G401.6 (cell line): ENCODE measurements around the gene AGRN.
"Not testable (repeated sequence)": the region's sequence is repeated elsewhere in the genome, so short reads cannot be mapped to it uniquely, and the experiment has no call there.

ENCODE experiments used
- FAIRE-seq: peaks from 2 replicates; lab custom pipeline; 2012; peaks lifted over from hg19 to GRCh38; lab: Jason Lieb, UNC

Gene AGRN

DNA sequence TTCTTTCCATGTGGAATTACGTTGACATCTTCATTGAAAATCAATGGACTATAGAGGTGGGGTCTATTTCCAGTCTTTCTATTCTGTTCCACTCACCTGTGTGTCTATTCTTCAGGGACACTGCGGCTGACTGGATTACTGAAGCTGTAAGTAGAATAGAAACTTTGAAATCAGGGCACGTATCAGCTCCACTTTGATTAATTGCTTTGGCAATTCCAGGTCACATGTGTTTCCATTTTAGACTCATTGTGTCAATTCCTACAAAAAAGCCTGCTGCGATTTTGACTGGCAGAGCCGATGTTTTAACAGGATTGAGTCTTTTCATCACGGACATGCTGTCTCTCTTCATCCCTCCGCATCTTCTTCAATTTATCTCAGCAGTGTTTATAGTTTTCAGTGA is 75.1 kb downstream of the AGRN start:
- FAIRE-seq, result no peak

DNA sequence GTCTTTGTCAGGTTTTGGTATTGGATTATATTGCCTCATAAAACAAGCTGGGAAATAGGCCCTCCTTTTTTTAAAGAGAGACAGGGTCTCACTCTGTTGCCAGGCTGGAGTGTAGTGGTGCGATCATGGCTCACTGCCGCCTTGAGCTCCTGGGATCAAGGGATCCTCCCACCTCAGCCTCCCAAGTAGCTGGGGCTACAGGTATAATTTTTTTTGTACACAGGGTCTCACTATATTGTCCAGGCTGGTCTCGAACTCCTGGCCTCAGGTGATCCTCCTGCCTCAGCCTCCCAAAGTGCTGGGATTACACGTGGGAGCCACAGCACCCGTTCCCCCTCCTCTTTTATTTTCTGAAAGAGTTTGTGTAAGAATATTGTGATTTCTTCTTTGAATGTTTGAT is 76.2 kb downstream of the AGRN start:
- FAIRE-seq, result not testable (repeated sequence)

DNA sequence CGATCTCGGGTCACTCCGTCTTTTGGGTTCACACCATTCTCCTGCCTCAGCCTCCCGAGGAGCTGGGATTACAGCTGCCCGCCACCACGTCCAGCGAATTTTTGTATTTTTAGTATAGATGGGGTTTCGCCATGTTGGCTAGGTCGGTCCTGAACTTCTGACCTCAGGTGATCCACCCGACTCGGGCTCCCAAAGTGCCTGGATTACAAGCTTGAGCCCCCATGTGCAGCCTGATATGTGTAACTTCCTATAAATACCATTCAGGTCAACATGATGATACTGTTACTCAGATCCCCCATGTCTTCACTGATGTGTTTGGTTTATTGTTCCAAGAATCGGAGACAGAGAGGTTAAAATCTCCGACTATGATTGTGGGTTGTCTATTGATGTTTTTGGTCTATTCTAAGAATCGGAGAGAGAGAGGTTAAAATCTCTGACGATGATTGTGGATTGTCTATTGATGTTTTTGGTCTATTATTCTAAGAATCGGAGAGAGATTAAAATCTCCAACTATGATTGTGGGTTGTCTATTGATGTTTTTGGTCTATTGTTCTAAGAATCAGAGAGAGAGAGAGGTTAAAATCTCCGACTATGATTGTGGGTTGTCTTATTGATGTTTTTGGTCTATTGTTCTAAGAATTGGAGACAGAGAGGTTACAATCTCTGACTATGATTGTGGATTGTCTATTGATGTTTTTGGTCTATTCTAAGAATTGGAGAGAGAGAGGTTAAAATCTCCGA is 78.9 kb downstream of the AGRN start:
- FAIRE-seq, result no peak

DNA sequence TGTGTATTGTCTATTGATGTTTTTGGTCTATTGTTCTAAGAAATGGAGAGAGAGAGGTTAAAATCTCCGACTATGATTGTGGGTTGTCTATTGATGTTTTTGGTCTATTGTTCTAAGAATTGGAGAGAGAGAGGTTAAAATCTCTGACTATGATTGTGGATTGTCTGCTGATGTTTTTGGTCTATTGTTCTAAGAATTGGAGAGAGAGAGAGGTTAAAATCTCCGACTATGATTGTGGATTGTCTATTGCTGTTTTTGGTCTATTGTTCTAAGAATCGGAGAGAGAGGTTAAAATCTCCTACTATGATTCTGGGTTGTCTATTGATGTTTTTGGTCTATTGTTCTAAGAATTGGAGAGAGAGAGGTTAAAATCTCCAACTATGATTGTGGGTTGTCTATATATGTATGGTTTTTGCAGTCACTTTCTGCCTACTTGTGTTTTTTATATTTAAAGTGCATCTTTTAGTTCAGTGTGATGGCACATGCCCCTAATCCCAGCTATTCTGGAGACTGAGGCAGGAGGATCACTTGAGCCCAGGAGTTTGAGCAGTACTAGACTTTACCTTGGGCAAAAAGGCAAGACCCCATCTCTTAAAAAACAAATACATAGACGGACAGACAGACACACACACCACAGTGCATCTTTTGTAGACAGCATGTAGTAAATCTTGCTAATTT is 79.7 kb downstream of the AGRN start:
- peak; percentile 95 for FAIRE-seq

DNA sequence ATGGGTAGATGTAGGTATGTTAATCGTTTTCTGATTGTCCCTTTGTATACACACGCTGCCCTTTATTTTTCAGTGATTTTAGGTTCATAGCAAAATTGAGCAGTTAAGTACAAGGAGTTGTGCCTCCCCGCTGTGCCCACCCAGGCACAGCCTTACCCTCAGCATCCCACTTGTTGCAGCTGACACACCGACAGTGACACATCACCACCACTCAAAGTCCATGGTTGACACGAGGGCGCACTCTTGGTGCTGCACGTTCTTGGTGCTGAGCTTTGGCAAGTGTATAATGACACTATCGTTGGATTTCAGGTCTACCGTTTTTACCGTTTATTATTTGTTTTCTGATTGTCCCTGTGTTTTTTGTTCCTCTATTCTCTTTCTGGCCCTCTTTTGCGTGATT is 80.4 kb downstream of the AGRN start:
- FAIRE-seq, result no peak

DNA sequence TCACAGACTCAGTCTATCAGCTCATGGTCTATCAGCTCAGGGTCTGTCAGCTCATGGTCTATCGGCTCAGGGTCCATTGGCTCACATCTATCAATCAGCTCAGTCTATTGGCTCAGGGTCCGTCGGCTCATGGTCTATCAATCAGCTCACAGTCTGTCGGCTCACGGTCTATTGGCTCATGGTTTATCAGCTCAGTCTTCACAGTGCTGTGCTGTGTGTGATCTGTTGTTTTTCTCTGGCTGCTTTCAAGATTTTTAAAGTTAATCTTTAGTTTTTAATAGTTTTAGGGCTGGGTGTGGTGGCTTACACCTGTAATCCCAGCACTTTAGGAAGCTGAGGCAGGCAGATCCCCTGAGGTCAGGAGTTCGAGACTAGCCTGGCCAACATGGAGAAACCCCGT is 81.6 kb downstream of the AGRN start:
- FAIRE-seq, result no peak

DNA sequence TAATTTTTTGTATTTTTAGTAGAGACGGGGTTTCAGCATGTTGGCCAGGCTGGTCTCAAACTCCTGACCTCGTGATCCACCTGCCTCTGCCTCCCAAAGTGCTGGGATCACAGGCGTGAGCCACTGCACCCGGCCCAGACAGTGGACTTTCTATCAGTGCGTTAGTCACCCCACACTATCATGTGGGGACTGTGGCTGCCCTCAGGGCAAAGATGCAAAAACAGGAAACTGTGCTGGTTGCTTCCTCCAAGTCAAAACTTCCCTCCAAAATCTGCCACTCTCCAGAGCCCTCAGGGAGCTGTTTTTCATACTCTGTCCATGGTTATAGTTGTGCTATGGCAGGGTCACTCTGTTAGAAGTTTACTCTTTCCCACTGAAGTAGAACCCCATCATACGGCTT is 84.2 kb downstream of the AGRN start:
- not testable (repeated sequence) for FAIRE-seq
